GM21717 (cell line): ENCODE measurements around the gene SMC3.
A peak's percentile ranks its signal among the peaks of the same experiment; 100 is the strongest.

Source experiments
- ATAC-seq: cut with Tn5 transposase; IDR thresholded peaks from one replicate; pipeline ENCODE4 v1.9.1; 2021; ENCODE audit warnings: mild to moderate bottlenecking, moderate library complexity; ENCODE audit not compliant: unreplicated experiment

Gene SMC3

DNA sequence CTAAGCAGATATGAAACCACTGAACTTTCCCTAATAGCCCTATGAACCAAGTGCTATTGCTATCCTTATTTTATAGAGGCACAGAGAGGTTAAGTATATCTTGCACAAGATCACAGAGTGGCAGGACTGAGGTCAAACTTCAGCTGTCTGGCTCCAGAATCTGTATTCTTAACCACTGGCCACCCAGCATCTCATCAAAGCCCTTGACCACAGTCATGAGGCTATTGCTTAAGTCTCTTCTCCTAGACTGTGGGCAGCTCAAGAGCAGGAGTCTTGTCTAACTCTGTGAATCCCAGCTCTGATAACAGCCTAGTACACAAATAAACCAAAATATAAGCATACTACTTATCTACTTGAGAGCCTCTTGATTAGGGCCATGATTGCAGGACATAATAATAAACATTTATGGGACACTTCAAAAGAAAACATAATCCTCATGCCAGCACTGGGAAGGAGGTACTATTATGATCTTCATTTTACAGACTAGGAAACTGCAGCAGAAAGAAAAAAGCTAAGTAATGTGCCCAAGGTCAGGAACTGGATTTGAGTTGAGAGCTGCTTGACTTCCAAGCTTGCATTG is 22.4 kb upstream of the SMC3 start:
- no peak for ATAC-seq

DNA sequence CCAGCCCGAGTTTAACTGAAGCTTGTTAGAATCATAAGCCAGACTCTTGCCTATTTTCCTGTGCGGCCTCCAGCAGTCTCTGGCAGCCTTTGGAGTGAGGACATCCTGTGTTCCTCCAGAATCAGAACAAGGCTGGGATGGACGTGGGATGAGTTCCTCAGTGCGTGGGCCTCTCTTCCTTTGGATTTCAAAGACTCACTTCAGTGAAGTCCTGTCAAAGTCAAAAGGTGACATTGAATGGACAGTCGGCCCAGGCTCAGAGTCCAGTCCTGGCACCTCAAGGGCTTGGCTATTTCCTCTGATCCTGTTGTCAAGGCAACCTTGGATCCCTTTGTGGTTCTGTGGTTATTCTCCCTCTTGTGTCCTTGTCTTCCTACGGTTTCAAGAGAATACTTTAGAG is 21.4 kb upstream of the SMC3 start:
- no peak for ATAC-seq

DNA sequence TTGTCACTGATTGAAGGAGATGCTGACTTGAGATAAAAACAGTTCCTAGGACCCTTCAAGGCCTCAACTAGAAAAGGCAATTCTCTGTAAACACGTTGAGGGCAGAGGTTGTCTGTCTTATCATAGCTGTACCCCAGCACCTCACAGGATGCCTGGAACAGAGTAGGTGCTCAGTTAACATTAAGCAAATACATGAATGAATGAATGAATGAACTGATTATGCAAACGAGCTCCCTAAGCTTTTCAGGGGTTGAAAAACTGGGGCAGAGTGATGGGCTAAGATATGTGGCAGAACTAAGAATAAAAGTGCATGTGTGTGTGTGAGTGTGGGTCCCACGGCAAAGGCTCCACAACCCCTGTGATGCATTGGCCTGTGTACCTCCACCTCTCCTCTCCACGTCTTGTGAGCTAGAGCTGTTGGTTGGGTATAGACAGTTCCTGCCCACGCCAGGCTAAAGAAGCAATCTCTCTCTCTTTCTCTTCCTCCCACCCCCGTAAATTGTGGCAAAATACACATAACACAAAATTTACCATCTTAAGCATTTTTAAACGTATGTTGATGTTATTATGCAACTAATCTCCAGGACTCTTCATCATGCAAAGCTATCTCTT is 20.9 kb upstream of the SMC3 start:
- no peak for ATAC-seq

DNA sequence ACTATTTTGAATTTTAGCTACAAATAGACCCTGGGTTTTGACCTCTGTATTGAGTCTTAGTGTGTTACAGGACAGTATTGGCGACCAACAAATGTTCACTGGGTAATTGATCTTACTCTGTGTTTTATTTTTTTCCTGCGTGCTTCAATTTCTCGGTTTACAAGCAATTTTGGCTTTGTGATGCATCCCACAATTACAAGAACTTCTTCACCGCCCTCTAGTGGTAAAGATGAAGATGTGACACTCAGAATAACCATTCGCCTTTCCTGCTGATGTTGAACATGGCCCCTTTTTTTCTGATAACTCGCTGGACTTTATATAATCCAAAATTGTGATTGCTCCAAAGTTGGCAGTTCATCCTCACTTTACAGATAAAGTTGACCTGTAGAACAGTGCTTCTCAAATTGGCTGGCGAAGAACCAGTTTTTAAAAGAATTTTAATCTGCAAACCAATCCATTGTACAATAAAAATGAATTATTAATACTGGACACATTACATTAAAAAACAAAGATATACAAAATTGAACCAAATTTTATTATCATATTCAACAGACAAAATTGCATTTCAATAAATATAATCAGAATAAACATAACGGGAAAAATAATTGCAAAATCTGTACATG is 20.2 kb upstream of the SMC3 start:
- ATAC-seq, result no peak

DNA sequence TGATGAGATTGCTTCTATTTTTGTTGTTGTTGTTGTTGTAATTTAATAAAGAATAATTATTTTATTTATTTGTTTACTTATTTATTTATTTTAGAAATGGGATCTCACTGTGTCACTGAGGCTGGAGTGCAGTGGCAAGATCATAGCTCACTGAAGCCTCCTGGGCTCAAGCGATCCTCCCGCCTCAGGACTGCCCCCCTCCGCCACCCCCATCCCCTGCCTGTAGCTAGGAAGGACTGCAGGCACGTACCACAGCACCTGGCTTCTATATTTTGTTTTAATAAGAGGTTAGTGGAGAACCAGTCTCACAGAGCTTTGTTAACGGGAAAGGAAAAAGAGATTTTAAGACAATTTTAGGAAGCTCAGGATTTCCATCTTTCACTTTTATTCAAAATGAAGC is 19.5 kb upstream of the SMC3 start:
- ATAC-seq, result no peak

DNA sequence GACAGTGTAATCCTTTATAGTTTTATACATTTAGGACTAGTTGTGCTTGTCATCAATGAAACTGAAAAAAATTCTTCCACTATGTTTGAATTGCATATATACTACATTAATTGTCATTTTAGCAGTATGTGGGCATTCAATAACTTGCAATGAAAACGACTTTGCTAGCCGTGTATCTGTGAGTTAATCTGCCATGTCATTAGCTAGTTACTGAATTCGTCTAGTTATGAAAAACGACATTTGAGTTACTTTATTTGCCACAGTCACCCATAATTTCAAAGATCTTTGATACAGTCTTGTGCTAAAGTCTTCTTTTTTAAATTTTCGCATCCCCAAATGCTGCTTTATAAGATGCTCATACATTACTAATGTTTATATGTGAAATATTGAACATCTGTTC is 18.3 kb upstream of the SMC3 start:
- ATAC-seq, result no peak

DNA sequence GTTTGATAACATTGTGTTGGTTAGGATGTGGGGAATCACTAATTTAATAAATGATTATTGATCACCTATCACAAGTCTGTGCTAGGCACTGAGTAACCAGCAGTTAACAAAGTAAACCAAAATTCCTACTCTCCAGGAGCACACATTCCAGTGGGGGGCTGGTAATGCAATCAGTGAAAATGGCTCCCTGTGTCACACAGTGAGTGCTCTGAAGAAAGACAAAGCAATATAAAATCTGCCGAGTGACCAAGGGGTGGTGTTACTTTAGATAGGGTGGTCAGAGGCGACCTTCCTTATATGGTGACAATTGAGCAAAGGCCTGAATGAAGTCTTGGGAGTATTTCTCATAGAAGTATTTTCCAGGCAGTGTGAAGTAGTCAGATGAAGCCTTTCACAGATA is 13.6 kb upstream of the SMC3 start:
- no peak for ATAC-seq

DNA sequence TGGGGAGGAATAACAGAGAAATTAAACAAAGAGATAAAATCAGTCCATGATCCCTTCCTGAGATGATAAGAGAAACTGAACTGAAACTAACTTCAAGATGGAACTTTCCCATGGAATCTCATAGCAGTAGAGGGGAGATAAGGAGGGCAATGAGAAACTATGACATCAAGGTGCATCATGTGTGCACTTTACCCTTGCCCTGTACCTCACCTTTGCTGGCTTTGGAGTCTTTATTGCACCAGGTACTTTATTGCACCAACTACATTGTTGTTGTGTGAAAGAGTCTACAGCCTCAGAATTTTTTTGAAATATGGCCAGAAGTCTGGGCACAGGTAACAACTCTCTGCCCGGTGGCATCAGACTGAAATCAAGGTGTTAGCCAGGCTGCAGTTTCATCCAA is 11.2 kb upstream of the SMC3 start:
- no peak for ATAC-seq

DNA sequence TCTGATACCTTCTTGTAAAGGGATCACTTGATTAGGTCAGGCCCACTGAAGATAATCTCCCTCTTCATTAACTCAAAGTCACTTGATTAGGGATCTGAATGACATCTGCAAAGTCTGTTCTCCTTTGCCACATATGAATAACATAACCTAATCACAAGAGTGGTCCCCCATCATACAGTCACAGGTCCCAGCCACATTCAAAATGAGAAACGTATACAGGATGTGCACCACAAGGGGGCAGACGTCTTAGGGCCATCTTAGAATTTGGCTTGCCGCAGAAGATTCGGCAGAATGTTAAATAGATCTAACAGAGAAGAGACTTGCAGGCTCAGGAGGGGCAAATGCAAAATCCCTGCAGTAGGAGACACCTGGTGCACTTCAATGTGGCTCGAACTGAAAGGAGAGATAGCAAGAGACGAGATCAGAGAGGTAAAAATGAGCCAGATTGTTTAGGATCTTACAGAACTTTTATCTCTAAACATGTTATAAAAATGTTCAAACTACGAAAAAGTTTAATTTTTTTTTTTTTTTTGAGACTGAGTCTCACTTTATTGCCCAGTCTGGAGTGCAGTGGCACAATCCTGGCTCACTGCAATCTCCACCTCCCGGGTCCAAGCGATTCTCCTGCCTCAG is 10.4 kb upstream of the SMC3 start:
- ATAC-seq, result peak; percentile 80

DNA sequence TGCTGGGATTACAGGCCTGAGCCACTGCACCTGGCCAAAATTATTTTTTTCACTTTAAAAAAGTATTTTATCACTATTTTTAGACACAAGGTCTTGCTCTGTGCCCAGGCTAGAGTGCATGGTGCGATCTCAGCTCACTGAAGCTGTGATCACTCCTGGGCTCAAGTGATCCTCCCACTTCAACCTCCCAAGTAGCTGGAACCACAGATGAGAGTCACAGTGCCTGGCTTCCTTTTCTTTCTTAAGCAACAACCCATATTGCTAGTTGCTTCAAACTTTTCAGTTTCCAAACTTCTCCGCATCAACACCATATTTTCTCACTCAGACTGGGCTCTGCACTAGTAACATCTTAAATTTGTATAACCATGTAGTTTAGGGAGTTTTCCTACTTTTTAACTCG is 9.5 kb upstream of the SMC3 start:
- ATAC-seq, result no peak

DNA sequence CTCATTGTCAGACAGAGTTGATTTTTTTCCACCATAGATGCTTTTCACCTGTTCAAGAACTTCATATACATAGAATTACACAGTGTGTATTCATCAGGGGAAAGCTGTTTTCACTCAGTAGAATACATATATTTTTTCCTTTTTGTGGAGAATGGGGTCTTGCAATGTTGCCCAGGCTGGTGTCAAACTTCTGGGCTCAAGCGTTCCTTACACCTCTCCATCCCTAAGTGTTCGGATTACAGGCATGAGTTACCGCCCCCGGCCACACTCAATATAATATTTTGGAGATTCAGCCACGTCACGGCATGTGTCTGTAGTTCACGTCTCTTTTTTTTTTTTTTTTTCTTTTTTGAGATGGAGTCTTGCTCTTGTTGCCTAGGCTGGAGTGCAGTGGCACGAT is 7.5 kb upstream of the SMC3 start:
- ATAC-seq, result no peak

DNA sequence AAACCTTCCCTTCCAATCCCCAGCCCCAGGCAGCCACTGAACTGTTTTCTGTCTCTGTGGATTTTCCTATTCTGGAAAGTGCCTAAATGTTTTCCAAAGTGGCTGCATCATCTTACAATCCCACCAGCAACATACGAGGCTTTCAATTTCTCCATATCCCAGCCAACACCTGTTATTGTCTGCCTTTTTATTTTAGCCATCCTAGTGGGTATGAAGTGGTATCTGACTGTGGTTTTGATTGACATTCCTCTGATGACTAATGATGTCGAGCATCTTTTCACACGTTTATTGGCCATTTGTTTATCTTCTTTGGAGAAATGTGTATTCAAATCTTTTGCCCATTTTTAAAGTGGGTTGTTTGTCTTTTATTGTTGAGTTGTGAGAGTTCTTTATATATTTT is 6.2 kb upstream of the SMC3 start:
- no peak for ATAC-seq

DNA sequence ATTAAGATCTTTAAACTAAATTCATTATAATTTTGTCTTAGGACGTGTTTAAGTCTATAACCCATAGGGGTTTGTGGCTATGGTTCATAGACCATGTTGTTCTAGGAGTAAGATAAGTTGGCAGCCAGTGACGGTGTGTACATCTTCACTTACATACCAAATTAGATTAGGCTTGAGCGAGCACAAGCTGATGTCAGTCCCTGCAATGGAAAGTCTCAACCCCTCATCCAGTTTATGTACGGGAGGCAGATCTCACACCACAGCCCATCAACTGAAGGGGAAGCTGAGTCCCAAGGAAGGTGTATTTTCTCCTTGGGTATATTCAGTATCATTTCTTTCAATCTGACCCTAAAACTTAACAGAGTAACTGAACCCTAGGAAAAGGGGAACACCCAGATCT is 5.1 kb upstream of the SMC3 start:
- ATAC-seq, result no peak

DNA sequence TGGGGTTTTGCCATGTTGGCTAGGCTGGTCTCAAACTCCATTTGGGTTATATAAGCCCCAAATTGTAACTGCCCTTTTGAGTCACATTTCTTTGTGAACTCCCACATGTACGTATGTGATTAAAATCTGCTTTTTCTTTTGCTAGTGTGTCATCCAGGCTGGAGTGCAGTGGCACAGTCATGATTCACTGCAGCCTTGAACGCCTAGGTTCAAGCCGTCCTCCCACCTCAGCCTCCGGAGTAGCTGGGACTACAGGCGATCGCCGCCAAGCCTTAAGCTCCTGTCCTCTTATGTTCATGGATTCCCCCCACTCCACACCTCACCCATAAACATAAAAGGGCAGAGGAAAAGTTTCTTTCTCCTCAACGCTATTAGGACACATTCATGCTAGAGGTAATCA is 4.4 kb upstream of the SMC3 start:
- ATAC-seq, result no peak

DNA sequence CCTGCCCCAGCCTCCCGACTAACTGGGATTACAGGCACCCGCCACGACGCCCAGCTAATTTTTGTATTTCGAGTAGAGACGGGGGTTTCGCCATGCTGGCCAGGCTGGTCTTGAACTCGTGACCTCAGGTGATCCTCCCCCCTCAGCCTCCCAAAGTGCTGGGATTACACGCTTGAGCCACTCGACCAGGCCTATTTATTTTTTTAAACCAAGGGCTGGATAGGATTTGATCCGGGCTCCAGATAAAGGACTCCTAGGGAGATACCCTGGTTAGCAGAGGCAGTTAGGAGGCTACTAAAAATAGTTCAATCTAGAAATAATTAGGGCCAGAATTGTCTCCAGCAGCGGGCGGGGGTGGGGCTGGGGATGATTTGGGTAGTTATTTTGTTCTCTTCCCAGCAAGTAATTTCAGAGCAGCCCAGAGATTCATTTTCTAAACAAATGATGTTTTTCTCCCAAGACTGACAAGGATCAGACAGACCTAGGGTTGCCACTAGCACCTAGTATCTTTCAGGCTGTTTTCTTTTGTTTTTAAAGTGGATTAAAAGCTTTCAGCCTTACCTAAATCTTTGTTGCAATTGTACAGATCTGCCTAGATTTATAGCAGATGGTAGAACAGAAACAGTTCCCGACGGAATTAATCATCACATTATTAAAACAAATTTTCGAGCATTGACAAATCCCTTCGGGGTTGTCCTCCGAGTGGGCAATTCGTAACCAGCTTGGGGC is 859 bp upstream of the SMC3 start:
- no peak for ATAC-seq

DNA sequence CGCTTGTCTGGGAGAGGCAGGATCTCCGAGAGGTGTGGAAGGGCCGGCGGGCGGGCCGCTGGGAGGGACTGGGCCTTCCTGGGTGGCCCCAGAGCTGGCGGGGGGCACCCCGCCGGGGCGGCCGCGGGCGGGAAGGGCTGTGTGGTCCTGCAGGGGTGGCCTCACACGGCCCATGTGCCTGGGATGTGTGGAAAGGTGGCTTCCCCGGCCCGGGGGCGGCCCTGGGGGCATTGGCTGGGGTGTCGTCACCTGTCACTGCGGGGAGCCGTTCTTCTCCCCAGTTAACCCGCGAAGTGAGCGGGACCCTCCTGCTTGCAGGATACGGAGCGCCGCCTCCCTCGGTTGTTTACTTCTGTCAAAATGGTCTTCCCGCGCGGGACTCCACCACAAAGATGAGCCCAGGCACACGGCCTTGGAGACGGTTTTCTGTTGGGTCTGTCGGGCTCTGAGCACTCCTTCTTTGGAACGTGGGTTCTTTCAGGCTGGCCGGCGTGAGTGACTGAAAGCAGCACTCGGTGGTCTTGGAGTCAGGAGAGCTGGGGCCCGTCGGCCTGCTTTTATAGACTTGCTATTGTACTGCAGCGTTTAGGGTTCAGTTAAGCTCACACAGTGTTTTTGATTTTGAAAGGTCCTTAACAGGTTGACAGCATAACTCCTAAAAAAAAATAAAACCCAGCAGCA is 700 bp downstream of the SMC3 start:
- ATAC-seq, result peak; percentile 35

DNA sequence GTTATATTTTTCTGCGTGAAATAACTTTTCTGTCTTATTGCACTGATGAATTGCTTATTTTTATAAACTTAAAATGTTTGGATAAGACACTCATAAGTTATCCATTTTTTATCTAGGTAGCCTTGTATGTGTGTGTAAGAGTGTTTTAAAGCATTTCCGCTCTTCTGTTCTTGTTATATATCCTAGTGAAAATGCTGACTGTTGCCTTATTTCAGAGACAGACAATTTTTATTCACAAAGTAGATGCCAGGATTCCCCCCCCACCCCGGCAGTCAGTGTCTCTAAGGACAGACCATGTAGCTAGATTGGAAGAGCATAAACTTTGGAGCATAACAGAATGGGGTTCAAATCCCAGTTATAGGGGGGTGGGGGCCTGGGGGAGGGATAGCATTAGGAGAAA is 1.6 kb downstream of the SMC3 start:
- no peak for ATAC-seq

DNA sequence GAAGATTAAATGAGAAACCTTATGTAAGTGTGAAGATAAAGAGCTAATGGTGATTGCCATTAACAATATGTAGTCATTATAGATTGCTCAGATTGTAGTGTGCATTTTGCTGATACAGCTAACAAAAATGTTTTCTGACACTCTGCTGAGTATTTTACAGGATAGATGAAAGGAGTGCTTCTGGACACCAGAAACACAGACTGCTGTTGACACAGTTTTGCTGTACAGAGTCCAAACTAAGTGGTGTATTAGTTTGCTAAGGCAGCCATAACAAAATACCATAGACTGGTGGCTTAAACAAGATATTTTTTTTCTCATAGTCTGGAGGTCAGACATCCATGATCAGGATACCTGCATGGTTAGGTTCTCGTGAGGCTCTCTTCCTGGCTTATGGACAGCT is 2.2 kb downstream of the SMC3 start:
- no peak for ATAC-seq

DNA sequence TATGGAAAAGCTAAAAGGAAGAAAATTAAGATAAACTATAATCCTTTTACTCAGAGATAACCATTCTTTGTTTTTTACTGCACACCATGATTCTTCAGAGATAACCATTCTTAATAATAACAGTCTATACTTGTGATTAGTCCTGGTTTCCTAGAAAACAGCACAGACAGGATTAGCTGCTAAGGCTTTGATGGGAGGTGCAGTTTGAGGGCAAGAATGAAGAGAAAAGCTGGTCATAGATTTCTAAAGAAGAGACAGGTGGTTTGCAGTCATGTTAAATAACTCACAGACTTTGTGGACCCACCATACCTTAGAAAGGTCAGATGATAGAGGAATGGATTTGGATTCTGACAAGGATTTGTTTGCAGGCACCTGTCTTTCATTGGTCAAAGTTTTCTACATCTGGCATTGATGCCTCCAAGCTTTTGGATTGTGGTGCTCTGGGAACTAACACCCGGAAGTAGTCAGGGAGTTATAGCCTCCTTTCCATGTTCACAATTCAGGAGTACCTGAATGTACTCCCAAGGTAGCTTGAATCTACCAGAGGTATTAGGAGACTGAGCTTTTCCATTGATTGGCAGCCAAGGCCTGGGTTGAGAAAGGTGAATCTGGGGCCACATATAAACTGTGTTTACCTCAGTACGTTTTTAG is 3.7 kb downstream of the SMC3 start:
- ATAC-seq, result no peak

DNA sequence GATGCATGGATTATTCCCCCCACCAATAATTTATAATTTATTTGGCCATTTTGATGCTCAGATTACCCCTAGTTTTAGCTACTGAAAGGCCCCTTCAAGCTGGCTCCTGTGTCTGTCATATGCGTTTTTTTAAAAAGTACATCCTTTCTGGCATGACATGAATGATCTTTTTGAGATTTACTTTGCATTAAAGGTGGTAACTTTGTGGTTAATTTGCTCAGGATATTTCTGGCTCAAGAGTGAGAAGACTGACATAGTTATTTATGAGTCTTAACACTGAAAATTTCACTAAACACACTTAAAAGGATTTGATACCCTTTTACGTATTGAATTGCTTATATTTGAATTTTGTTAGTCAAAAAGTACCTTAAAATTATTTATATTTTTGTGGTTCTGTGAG is 5.4 kb downstream of the SMC3 start:
- no peak for ATAC-seq

DNA sequence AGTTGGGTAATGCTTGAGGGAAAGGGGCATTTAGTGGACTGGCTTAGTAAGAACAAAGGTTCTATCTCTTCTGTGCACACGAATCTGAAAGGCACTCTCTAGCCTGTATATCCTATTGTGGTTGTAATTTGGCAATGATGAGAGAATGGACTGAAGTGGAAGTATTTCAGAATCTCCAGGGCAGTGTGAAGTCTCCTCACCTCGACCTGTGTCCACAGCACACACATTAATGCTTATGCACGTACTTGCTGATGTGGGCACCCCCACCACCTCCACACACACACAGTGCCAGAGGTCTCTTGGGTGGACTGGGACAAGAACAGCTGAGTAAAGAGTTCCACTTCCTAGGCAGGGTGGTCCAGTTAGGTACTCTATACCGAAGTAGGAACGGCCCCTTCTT is 6.9 kb downstream of the SMC3 start:
- ATAC-seq, result no peak
